GM19023 (cell line): Measurements from ENCODE around the gene PALMD.

Experiments used
- ATAC-seq: cut with Tn5 transposase; IDR thresholded peaks from one replicate; pipeline ENCODE4 v1.9.1; 2021; ENCODE audit warnings: mild to moderate bottlenecking, moderate library complexity; ENCODE audit not compliant: unreplicated experiment

The PALMD gene

GRCh38 chr1:99658031-99658290, 12.0 kb downstream of the PALMD start:
- ATAC-seq, result no peak

GRCh38 chr1:99659755-99660210, 13.9 kb downstream of the PALMD start:
- ATAC-seq, result no peak

- no peak for ATAC-seq
Measured at GRCh38 chr1:99660496-99660895, 14.6 kb downstream of the PALMD start.

- ATAC-seq, result no peak
Measured at GRCh38 chr1:99661780-99662179, 15.9 kb downstream of the PALMD start.

- ATAC-seq, result no peak
Measured at GRCh38 chr1:99662539-99663080, 16.7 kb downstream of the PALMD start.

- ATAC-seq, result no peak
Measured at GRCh38 chr1:99663501-99663900, 17.6 kb downstream of the PALMD start.

- no peak for ATAC-seq
Measured at GRCh38 chr1:99665212-99665611, 19.3 kb downstream of the PALMD start.

- no peak for ATAC-seq
Measured at GRCh38 chr1:99669376-99669775, 23.5 kb downstream of the PALMD start.

GRCh38 chr1:99669821-99670220, 23.9 kb downstream of the PALMD start:
- no peak for ATAC-seq

- no peak for ATAC-seq
Measured at GRCh38 chr1:99670583-99670982, 24.7 kb downstream of the PALMD start.

GRCh38 chr1:99672038-99672437, 26.1 kb downstream of the PALMD start:
- no peak for ATAC-seq

GRCh38 chr1:99672530-99673213, 26.8 kb downstream of the PALMD start:
- ATAC-seq, result no peak

GRCh38 chr1:99673315-99673714, 27.4 kb downstream of the PALMD start:
- ATAC-seq, result no peak

- ATAC-seq, result no peak
Measured at GRCh38 chr1:99674115-99675064, 28.5 kb downstream of the PALMD start.

GRCh38 chr1:99675292-99675691, 29.4 kb downstream of the PALMD start:
- no peak for ATAC-seq

GRCh38 chr1:99675994-99676393, 30.1 kb downstream of the PALMD start:
- no peak for ATAC-seq

- ATAC-seq, result no peak
Measured at GRCh38 chr1:99676876-99677275, 31.0 kb downstream of the PALMD start.

GRCh38 chr1:99677416-99677815, 31.5 kb downstream of the PALMD start:
- ATAC-seq, result no peak

GRCh38 chr1:99680270-99680669, 34.4 kb downstream of the PALMD start:
- no peak for ATAC-seq

- ATAC-seq, result no peak
Measured at GRCh38 chr1:99681583-99681982, 35.7 kb downstream of the PALMD start.

GRCh38 chr1:99682291-99682751, 36.4 kb downstream of the PALMD start:
- ATAC-seq, result no peak
